ENCODE results near the gene MAP3K15.

The MAP3K15 gene

GRCh38 chrX:19388741-19389140, 126.6 kb downstream of the MAP3K15 start:
- FAIRE-seq = no peak

GRCh38 chrX:19388064-19388679, 127.1 kb downstream of the MAP3K15 start:
- no peak for FAIRE-seq

- FAIRE-seq = no peak
Observed at GRCh38 chrX:19386679-19387078, 128.6 kb downstream of the MAP3K15 start.

- FAIRE-seq = no peak
Observed at GRCh38 chrX:19382555-19383145, 132.7 kb downstream of the MAP3K15 start.

- no peak for FAIRE-seq
Observed at GRCh38 chrX:19381326-19381725, 134.0 kb downstream of the MAP3K15 start.

GRCh38 chrX:19377799-19378198, 137.5 kb downstream of the MAP3K15 start:
- no peak for FAIRE-seq

- no peak for FAIRE-seq
Observed at GRCh38 chrX:19375546-19375945, 139.8 kb downstream of the MAP3K15 start.

- no peak for FAIRE-seq
Observed at GRCh38 chrX:19373351-19373891, 141.9 kb downstream of the MAP3K15 start.

GRCh38 chrX:19372547-19373331, 142.6 kb downstream of the MAP3K15 start:
- FAIRE-seq = no peak

- FAIRE-seq = no peak
Observed at GRCh38 chrX:19372170-19372546, 143.2 kb downstream of the MAP3K15 start.

- FAIRE-seq = no peak
Observed at GRCh38 chrX:19370061-19370460, 145.2 kb downstream of the MAP3K15 start.

GRCh38 chrX:19368576-19368975, 146.7 kb downstream of the MAP3K15 start:
- FAIRE-seq = no peak

GRCh38 chrX:19361701-19362100, 153.6 kb downstream of the MAP3K15 start:
- FAIRE-seq = no peak

- FAIRE-seq = no peak
Observed at GRCh38 chrX:19360903-19361302, 154.4 kb downstream of the MAP3K15 start.

GRCh38 chrX:19358521-19358920, 156.8 kb downstream of the MAP3K15 start:
- FAIRE-seq = no peak

GRCh38 chrX:19354625-19355024, 160.7 kb downstream of the MAP3K15 start:
- no peak for FAIRE-seq

- no peak for FAIRE-seq
Observed at GRCh38 chrX:19350941-19351384, 164.3 kb downstream of the MAP3K15 start.

- no peak for FAIRE-seq
Observed at GRCh38 chrX:19349264-19349663, 166.0 kb downstream of the MAP3K15 start.

- FAIRE-seq = no peak
Observed at GRCh38 chrX:19347916-19348315, 167.4 kb downstream of the MAP3K15 start.

GRCh38 chrX:19344661-19345060, 170.6 kb downstream of the MAP3K15 start:
- FAIRE-seq = no peak

- peak; percentile 68 for FAIRE-seq
Observed at GRCh38 chrX:19343535-19344408, 171.5 kb downstream of the MAP3K15 start, which contains the start of gene PDHA1. TSS of gene PDHA1 (plus strand) at chrX:19343927. CDS start at chrX:19344038, 111 bp downstream.

GRCh38 chrX:19343085-19343534, 172.2 kb downstream of the MAP3K15 start:
- FAIRE-seq = no peak
